Suprapubic skin (tissue), 4 donors: ENCODE results near the gene CDK5. TPM values are rescaled to one million over a fixed set of nuclear protein-coding genes. Genes with fewer than 3 reads are reported as not detected.
A peak's percentile ranks its signal among the peaks of the same experiment; 100 is the strongest.

Experiments
- DNase-seq, 2 donors: peaks; one replicate each; pipeline ENCODE4 v3.0.0-alpha.2; 2019; ENCODE audit warnings: low spot score in 2 of 2
- H3K27ac ChIP-seq: fragments of 200-600 bp; sonication (generic); one replicate; pipeline ENCODE4 v1.5.1; 2019
- H3K27me3 ChIP-seq: fragments of 200-600 bp; sonication (generic); one replicate; pipeline ENCODE4 v1.5.1; 2019
- H3K36me3 ChIP-seq: fragments of 200-600 bp; sonication (generic); one replicate; pipeline ENCODE4 v1.5.1; 2019
- H3K4me1 ChIP-seq: fragments of 200-600 bp; sonication (generic); one replicate; pipeline ENCODE4 v1.5.1; 2019
- H3K4me3 ChIP-seq: fragments of 200-600 bp; sonication (generic); one replicate; pipeline ENCODE4 v1.5.1; 2019; ENCODE audit warnings: mild to moderate bottlenecking
- H3K9me3 ChIP-seq: fragments of 200-600 bp; sonication (generic); one replicate; pipeline ENCODE4 v1.5.1; 2019
- CTCF ChIP-seq, 2 donors: fragments of 200-600 bp in 1 of 2; fragments of 450-650 bp in 1 of 2; sonication (generic) in 1 of 2; IDR thresholded peaks; one replicate each; pipeline ENCODE4 v1.5.1; 2016 to 2019; ENCODE audit warnings: antibody characterized with exemption in 2 of 2, mild to moderate bottlenecking in 1 of 2, moderate library complexity in 1 of 2
- EP300 ChIP-seq: sonication (generic); formaldehyde crosslinking; IDR thresholded peaks from one replicate; pipeline ENCODE4 v1.6.1; 2017; ENCODE audit warnings: antibody characterized with exemption
- POLR2A ChIP-seq, 2 donors: fragments of 450-650 bp; IDR thresholded peaks; one replicate each; pipeline ENCODE4 v1.6.1; 2017; ENCODE audit warnings: antibody characterized with exemption in 2 of 2, mild to moderate bottlenecking in 2 of 2, moderate library complexity in 2 of 2
- POLR2AphosphoS5 ChIP-seq, 3 donors: sonication (generic); formaldehyde crosslinking; IDR thresholded peaks; one replicate each; pipeline ENCODE4 v1.6.1; 2017; ENCODE audit warnings: antibody characterized with exemption in 3 of 3
- WGBS: methylation state at CpG from one replicate; pipeline ENCODE4 v1.1.5; 2018; 5-methylcytosine and 5-hydroxymethylcytosine counted together
- total RNA-seq, 4 donors: library from RNA; depleted of rRNA; stranded (reverse); fragments of >200 nt; gene quantifications; one replicate each; pipeline ENCODE4 v1.1.0, GENCODE V29; 2016

The CDK5 gene
- total RNA-seq = 10 to 100 TPM in 3 of 4 donors, 1 to 10 TPM in 1; 7.7 to 14.7 (median 13.4) TPM

- DNase-seq = no peak
- 0% methylated on average over 27 of the region's 30 CpGs for WGBS
- Histone ChIP-seq H3K36me3 (peaks cover 2% of the 10 kb centered on the region), H3K4me3 (peak within 1 kb of the TSS; percentile 76), H3K4me1 (peaks cover 52% of the 10 kb centered on the region), H3K27me3 (no peaks in the 10 kb centered on the region), H3K9me3 (no peaks in the 10 kb centered on the region), H3K27ac (peak within 1 kb of the TSS; percentile 92)
- TF ChIP-seq POLR2AphosphoS5 (IDR thresholded peaks at IDR 0.05) = no peak
- no peak for TF ChIP-seq CTCF (IDR thresholded peaks at IDR 0.05)
- no peak for TF ChIP-seq EP300
- TF ChIP-seq POLR2A (IDR thresholded peaks at IDR 0.05) = no peak
These were observed at the start of gene CDK5 for GRCh38 chr7:151057506-151057988. CDK5 (minus strand) TSS chr7:151057897; CDS start chr7:151057848, 49 bp downstream.

- TF ChIP-seq POLR2A (IDR thresholded peaks at IDR 0.05) (no peak), POLR2AphosphoS5 (IDR thresholded peaks at IDR 0.05) (no peak), EP300 (no peak), CTCF (IDR thresholded peaks at IDR 0.05) (no peak)
- WGBS = 68% methylated on average over 23 of the region's 23 CpGs
- no peak overlapping the region for H3K27ac ChIP-seq
- H3K9me3 ChIP-seq = no peaks in the 10 kb centered on the region
- H3K36me3 ChIP-seq = no peaks in the 10 kb centered on the region
- H3K27me3 ChIP-seq = no peaks in the 10 kb centered on the region
- H3K4me3 ChIP-seq = no peak overlapping the region
- peaks cover 33% of the 10 kb centered on the region for H3K4me1 ChIP-seq
- peak in 1 of 2 donors; percentile 37 for DNase-seq
These were observed 46.9 kb upstream of the CDK5 start for GRCh38 chr7:151104411-151105235.

- H3K36me3 ChIP-seq = no peaks in the 10 kb centered on the region
- no peaks in the 10 kb centered on the region for H3K27me3 ChIP-seq
- TF ChIP-seq EP300 = no peak
- TF ChIP-seq CTCF (IDR thresholded peaks at IDR 0.05) = no peak
- no peak for TF ChIP-seq POLR2A (IDR thresholded peaks at IDR 0.05)
- TF ChIP-seq POLR2AphosphoS5 (IDR thresholded peaks at IDR 0.05) = no peak
- H3K4me3 ChIP-seq = no peak overlapping the region
- H3K27ac ChIP-seq = no peak overlapping the region
- WGBS = 86% methylated on average over 12 of the region's 12 CpGs
- peaks cover 29% of the 10 kb centered on the region for H3K4me1 ChIP-seq
- H3K9me3 ChIP-seq = no peaks in the 10 kb centered on the region
- no peak for DNase-seq
These were observed 46.3 kb upstream of the CDK5 start for GRCh38 chr7:151103973-151104372.

GRCh38 chr7:151102991-151103390, 45.3 kb upstream of the CDK5 start:
- Histone ChIP-seq H3K27me3 (no peaks in the 10 kb centered on the region), H3K9me3 (no peaks in the 10 kb centered on the region), H3K27ac (no peak overlapping the region), H3K4me3 (no peak overlapping the region), H3K4me1 (peaks cover 29% of the 10 kb centered on the region), H3K36me3 (no peaks in the 10 kb centered on the region)
- WGBS = 78% methylated on average over 3 of the region's 3 CpGs
- no peak for TF ChIP-seq POLR2AphosphoS5 (IDR thresholded peaks at IDR 0.05)
- no peak for TF ChIP-seq POLR2A (IDR thresholded peaks at IDR 0.05)
- TF ChIP-seq CTCF (IDR thresholded peaks at IDR 0.05) = no peak
- no peak for TF ChIP-seq EP300
- DNase-seq = no peak

GRCh38 chr7:151101621-151102396, 44.1 kb upstream of the CDK5 start:
- H3K27ac ChIP-seq = no peak overlapping the region
- no peak overlapping the region for H3K4me3 ChIP-seq
- no peak for DNase-seq
- TF ChIP-seq CTCF (IDR thresholded peaks at IDR 0.05) (no peak), POLR2AphosphoS5 (IDR thresholded peaks at IDR 0.05) (no peak), EP300 (no peak), POLR2A (IDR thresholded peaks at IDR 0.05) (no peak)
- WGBS = 80% methylated on average over 13 of the region's 24 CpGs
- H3K4me1 ChIP-seq = peaks cover 29% of the 10 kb centered on the region
- no peaks in the 10 kb centered on the region for H3K27me3 ChIP-seq
- no peaks in the 10 kb centered on the region for H3K36me3 ChIP-seq
- no peaks in the 10 kb centered on the region for H3K9me3 ChIP-seq
